Lower leg skin (tissue), 4 donors: Measurements from ENCODE around the gene ANKRD13B. TPM values are rescaled to one million over a fixed set of nuclear protein-coding genes. Genes with fewer than 3 reads are reported as not detected.

Source experiments
- DNase-seq, 2 donors: peaks; one replicate each; pipeline ENCODE4 v3.0.0-alpha.2; 2019; ENCODE audit warnings: low spot score in 2 of 2
- H3K4me3 ChIP-seq: fragments of 200-600 bp; sonication (generic); 2 replicates; pipeline ENCODE4 v1.5.1; 2017; ENCODE audit warnings: mild to moderate bottlenecking, low read depth; ENCODE audit not compliant: poor library complexity, severe bottlenecking
- POLR2A ChIP-seq, 2 donors: fragments of 450-650 bp; IDR thresholded peaks; one replicate each; pipeline ENCODE4 v1.6.1; 2016 to 2017; ENCODE audit warnings: antibody characterized with exemption in 2 of 2, mild to moderate bottlenecking in 1 of 2, moderate library complexity in 1 of 2
- WGBS, 2 donors: methylation state at CpG; one replicate each; pipeline ENCODE4 v1.1.5; 2018; 5-methylcytosine and 5-hydroxymethylcytosine counted together
- intact Hi-C: fragments of 100-400 bp; cut with DNase I; formaldehyde crosslinking; loops from one replicate; pipeline ENCODE4 v1.15.0; 2023; ENCODE audit warnings: low total_unique reads
- total RNA-seq, 4 donors: library from RNA; depleted of rRNA; stranded (reverse); fragments of >200 nt; gene quantifications; one replicate each; pipeline ENCODE4 v1.1.0, GENCODE V29; 2016
- TF ChIP-seq, protein P1 (sequence below), 3 donors: fragments of 450-650 bp; IDR thresholded peaks; one replicate each; pipeline ENCODE4 v1.5.1; 2016; ENCODE audit warnings: antibody characterized with exemption in 3 of 3, mild to moderate bottlenecking in 3 of 3, moderate library complexity in 2 of 3

The ANKRD13B gene
- total RNA-seq, 4 donors from 2014 or later: 8.1 to 18.8 (median 11.7) TPM

GRCh38 chr17:29629839-29630238 is 36.9 kb downstream of the ANKRD13B start:
- H3K4me3 ChIP-seq: no peak overlapping the region
- DNase-seq: no peak
- TF ChIP-seq POLR2A (IDR thresholded peaks at IDR 0.05): no peak
- TF ChIP-seq, protein P1, sequence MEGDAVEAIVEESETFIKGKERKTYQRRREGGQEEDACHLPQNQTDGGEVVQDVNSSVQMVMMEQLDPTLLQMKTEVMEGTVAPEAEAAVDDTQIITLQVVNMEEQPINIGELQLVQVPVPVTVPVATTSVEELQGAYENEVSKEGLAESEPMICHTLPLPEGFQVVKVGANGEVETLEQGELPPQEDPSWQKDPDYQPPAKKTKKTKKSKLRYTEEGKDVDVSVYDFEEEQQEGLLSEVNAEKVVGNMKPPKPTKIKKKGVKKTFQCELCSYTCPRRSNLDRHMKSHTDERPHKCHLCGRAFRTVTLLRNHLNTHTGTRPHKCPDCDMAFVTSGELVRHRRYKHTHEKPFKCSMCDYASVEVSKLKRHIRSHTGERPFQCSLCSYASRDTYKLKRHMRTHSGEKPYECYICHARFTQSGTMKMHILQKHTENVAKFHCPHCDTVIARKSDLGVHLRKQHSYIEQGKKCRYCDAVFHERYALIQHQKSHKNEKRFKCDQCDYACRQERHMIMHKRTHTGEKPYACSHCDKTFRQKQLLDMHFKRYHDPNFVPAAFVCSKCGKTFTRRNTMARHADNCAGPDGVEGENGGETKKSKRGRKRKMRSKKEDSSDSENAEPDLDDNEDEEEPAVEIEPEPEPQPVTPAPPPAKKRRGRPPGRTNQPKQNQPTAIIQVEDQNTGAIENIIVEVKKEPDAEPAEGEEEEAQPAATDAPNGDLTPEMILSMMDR (IDR thresholded peaks at IDR 0.05): no peak
- intact Hi-C loops: loop anchor here (10.0 kb wide), 1 partner anchor 145 kb away; no protein-coding TSS in a partner anchor
- WGBS, 2 donors: 62 to 68% methylated on average over 2 of the region's 2 CpGs

DNA sequence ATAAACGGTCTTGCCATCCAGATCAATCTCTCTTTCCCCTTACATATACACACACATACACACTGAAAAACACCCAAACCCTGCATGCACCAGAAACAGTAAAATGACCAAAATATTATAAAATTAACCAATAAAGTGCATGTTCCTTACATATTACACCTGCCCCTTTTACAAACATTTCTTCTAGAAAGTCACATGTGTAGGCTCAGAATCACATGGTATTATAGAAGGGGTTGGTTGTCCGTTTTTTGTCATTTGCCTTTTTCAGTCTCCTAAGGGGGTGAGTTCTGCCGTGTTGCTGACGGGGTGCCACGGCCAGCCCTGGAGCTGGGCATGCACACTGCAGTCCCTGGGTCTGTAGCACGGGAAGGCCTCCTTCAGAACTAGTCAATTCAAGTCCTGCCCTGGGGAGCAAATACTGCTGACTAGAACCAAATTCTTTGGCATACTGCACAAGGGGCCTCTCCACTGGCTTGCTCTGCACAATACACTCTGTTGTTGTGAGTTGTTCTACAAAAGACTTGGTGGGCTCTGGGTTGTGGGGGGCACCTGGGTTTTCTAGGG is 37.8 kb downstream of the ANKRD13B start:
- intact Hi-C loops: loop anchor here (10.0 kb wide), 1 partner anchor 144 kb away; no protein-coding TSS in a partner anchor
- WGBS, 2 donors: 51 to 60% methylated on average over 6 of the region's 6 CpGs
- DNase-seq: no peak
- H3K4me3 ChIP-seq: no peak overlapping the region
- TF ChIP-seq, protein P1 (IDR thresholded peaks at IDR 0.05): no peak
- no peak for TF ChIP-seq POLR2A (IDR thresholded peaks at IDR 0.05)

GRCh38 chr17:29633886-29634285 is 41.0 kb downstream of the ANKRD13B start:
- intact Hi-C loops: loop anchor here (10.0 kb wide), 1 partner anchor 141 kb away; no protein-coding TSS in a partner anchor
- DNase-seq: no peak
- TF ChIP-seq POLR2A (IDR thresholded peaks at IDR 0.05): no peak
- TF ChIP-seq, protein P1 (IDR thresholded peaks at IDR 0.05): no peak
- H3K4me3 ChIP-seq: no peak overlapping the region
- 89 to 96% methylated on average over 3 of the region's 3 CpGs for WGBS, 2 donors

DNA sequence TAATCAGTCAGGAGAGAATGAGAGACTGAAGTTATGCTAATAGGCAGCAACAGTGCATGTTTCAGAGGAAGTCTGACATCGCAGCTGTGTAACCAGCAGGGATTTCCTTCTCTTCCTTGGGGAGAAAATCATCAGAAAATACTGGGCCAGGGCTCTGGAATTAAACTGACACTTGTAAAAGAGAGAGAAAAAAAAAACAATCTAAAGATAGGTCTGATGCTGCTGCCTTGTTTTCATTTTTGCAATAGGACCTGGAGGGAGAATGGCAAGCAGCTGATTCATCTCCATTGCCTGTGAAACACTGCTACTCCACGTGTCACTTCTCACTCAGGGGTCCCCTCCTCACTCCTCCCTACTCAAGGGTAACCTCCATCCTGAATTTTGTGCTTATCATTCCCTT is 47.5 kb downstream of the ANKRD13B start:
- intact Hi-C loops: no loop called here
- 12 to 18% methylated on average over 2 of the region's 2 CpGs for WGBS, 2 donors
- no peak for TF ChIP-seq POLR2A (IDR thresholded peaks at IDR 0.05)
- TF ChIP-seq, protein P1 (IDR thresholded peaks at IDR 0.05): no peak
- H3K4me3 ChIP-seq: no peak overlapping the region
- DNase-seq: no peak

DNA sequence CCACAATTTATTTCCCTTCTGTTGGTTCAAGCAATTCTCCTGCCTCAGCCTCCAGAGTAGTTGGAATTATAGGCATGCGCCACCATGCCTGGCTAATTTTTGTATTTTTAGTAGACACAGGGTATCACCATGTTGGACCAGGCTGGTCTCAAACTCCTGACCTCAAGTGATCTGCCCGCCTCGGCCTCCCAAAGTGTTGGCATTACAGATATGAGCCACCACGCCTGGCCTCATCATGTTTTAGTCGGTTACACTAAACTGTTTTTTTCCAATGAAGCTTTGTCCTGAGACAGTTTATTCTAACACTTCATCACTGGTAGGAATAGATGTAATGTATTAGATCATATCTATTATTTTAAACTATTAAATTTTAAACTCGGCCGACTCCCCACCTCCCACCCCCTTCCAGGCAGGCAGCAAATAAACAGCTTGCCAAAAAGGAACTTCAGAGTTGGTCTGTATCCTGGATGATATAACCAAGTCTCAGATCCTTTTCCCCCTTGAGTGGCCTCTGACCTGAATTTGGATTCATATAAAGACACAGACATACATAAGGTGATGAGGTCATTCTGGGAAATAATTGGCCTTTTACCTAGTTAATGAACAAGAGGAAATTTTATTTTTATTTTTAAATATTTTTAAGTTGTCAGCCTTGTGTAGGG is 48.2 kb downstream of the ANKRD13B start:
- WGBS, 2 donors: 60 to 77% methylated on average over 7 of the region's 7 CpGs
- no peak overlapping the region for H3K4me3 ChIP-seq
- no peak for DNase-seq
- TF ChIP-seq, protein P1 (IDR thresholded peaks at IDR 0.05): no peak
- no peak for TF ChIP-seq POLR2A (IDR thresholded peaks at IDR 0.05)
- intact Hi-C loops: no loop called here
